ENCODE results near the gene MAD1L1. TPM values are rescaled to one million over a fixed set of nuclear protein-coding genes. Genes with fewer than 3 reads are reported as not detected.

Gene MAD1L1
- polyA plus RNA-seq, 3 donors from 2014 or later: 85.0 to 166 (median 97.0) TPM

- Mint-ChIP-seq H3K9me3 (no peaks in the 10 kb centered on the region), H3K27ac (no peak overlapping the region), H3K27me3 (ENCODE audit: low read depth in 3 of 3) (peaks cover 1 to 2% (median 2%) of the 10 kb centered on the region in 3 donors), H3K4me3 (peak overlapping the region in 2 of 5 donors; percentile 87 to 90), H3K4me1 (peaks cover 32 to 43% of the 10 kb centered on the region in 2 donors), H3K36me3 (peaks cover 3 to 19% (median 10%) of the 10 kb centered on the region in 3 donors)
- DNase-seq: no peak
These were observed 313.7 kb downstream of the MAD1L1 start for GRCh38 chr7:1918881-1919525.

- H3K36me3 Mint-ChIP-seq: peaks cover 3 to 18% (median 8%) of the 10 kb centered on the region in 3 donors
- H3K4me3 Mint-ChIP-seq: no peak overlapping the region
- H3K27me3 Mint-ChIP-seq (ENCODE audit: low read depth in 3 of 3): peaks cover 1 to 2% (median 2%) of the 10 kb centered on the region in 3 donors
- DNase-seq: no peak
- no peaks in the 10 kb centered on the region for H3K9me3 Mint-ChIP-seq
- H3K4me1 Mint-ChIP-seq: peaks cover 28 to 40% of the 10 kb centered on the region in 2 donors
- H3K27ac Mint-ChIP-seq: no peak overlapping the region
These were observed 314.6 kb downstream of the MAD1L1 start for GRCh38 chr7:1918063-1918645.

GRCh38 chr7:1917221-1918062 lies 315.3 kb downstream of the MAD1L1 start:
- DNase-seq: no peak
- H3K4me3 Mint-ChIP-seq: no peak overlapping the region
- no peaks in the 10 kb centered on the region for H3K9me3 Mint-ChIP-seq
- H3K4me1 Mint-ChIP-seq: peaks cover 28 to 39% of the 10 kb centered on the region in 2 donors
- no peak overlapping the region for H3K27ac Mint-ChIP-seq
- peaks cover 1 to 2% (median 2%) of the 10 kb centered on the region in 3 donors for H3K27me3 Mint-ChIP-seq (ENCODE audit: low read depth in 3 of 3)
- H3K36me3 Mint-ChIP-seq: peaks cover 0 to 14% (median 4%) of the 10 kb centered on the region in 3 donors

- Mint-ChIP-seq H3K9me3 (no peaks in the 10 kb centered on the region), H3K27me3 (ENCODE audit: low read depth in 3 of 3) (peaks cover 1 to 2% (median 2%) of the 10 kb centered on the region in 3 donors), H3K4me3 (no peak overlapping the region), H3K4me1 (peaks cover 24 to 31% of the 10 kb centered on the region in 2 donors), H3K27ac (no peak overlapping the region), H3K36me3 (peaks cover 0 to 8% (median 0%) of the 10 kb centered on the region in 3 donors)
- no peak for DNase-seq
These were observed 316.2 kb downstream of the MAD1L1 start for GRCh38 chr7:1916601-1916970.

GRCh38 chr7:1915956-1916600 lies 316.7 kb downstream of the MAD1L1 start:
- H3K27me3 Mint-ChIP-seq (ENCODE audit: low read depth in 3 of 3): peaks cover 1 to 2% (median 2%) of the 10 kb centered on the region in 3 donors
- peaks cover 0 to 7% (median 0%) of the 10 kb centered on the region in 3 donors for H3K36me3 Mint-ChIP-seq
- H3K4me3 Mint-ChIP-seq: no peak overlapping the region
- DNase-seq: no peak
- peaks cover 19 to 34% of the 10 kb centered on the region in 2 donors for H3K4me1 Mint-ChIP-seq
- peak overlapping the region in 2 of 6 donors; percentile 7 to 40 for H3K27ac Mint-ChIP-seq
- H3K9me3 Mint-ChIP-seq: no peaks in the 10 kb centered on the region

GRCh38 chr7:1915326-1915725 lies 317.4 kb downstream of the MAD1L1 start:
- H3K36me3 Mint-ChIP-seq: peaks cover 0 to 2% (median 0%) of the 10 kb centered on the region in 3 donors
- DNase-seq: no peak
- H3K27ac Mint-ChIP-seq: no peak overlapping the region
- H3K9me3 Mint-ChIP-seq: no peaks in the 10 kb centered on the region
- no peak overlapping the region for H3K4me3 Mint-ChIP-seq
- H3K4me1 Mint-ChIP-seq: peaks cover 11 to 28% of the 10 kb centered on the region in 2 donors
- H3K27me3 Mint-ChIP-seq (ENCODE audit: low read depth in 3 of 3): peaks cover 0 to 2% (median 1%) of the 10 kb centered on the region in 3 donors

GRCh38 chr7:1914743-1915142 lies 318.0 kb downstream of the MAD1L1 start:
- Mint-ChIP-seq H3K27me3 (ENCODE audit: low read depth in 3 of 3) (peaks cover 0 to 1% (median 0%) of the 10 kb centered on the region in 3 donors), H3K4me3 (no peak overlapping the region), H3K4me1 (peaks cover 5 to 24% of the 10 kb centered on the region in 2 donors), H3K27ac (no peak overlapping the region), H3K36me3 (no peaks in the 10 kb centered on the region), H3K9me3 (no peaks in the 10 kb centered on the region)
- DNase-seq: no peak

GRCh38 chr7:1914321-1914720 lies 318.4 kb downstream of the MAD1L1 start:
- H3K9me3 Mint-ChIP-seq: no peaks in the 10 kb centered on the region
- no peaks in the 10 kb centered on the region for H3K27me3 Mint-ChIP-seq (ENCODE audit: low read depth in 3 of 3)
- H3K36me3 Mint-ChIP-seq: no peaks in the 10 kb centered on the region
- H3K27ac Mint-ChIP-seq: no peak overlapping the region
- H3K4me3 Mint-ChIP-seq: no peak overlapping the region
- DNase-seq: no peak
- peaks cover under 1 to 20% of the 10 kb centered on the region in 2 donors for H3K4me1 Mint-ChIP-seq

- no peaks in the 10 kb centered on the region for H3K27me3 Mint-ChIP-seq (ENCODE audit: low read depth in 3 of 3)
- peaks cover 0 to 16% of the 10 kb centered on the region in 2 donors for H3K4me1 Mint-ChIP-seq
- no peaks in the 10 kb centered on the region for H3K36me3 Mint-ChIP-seq
- DNase-seq: no peak
- H3K27ac Mint-ChIP-seq: no peak overlapping the region
- no peaks in the 10 kb centered on the region for H3K9me3 Mint-ChIP-seq
- no peak overlapping the region for H3K4me3 Mint-ChIP-seq
These were observed 319.1 kb downstream of the MAD1L1 start for GRCh38 chr7:1913466-1914282.

- H3K9me3 Mint-ChIP-seq: no peaks in the 10 kb centered on the region
- H3K36me3 Mint-ChIP-seq: no peaks in the 10 kb centered on the region
- no peak for DNase-seq
- H3K4me3 Mint-ChIP-seq: no peak overlapping the region
- H3K27me3 Mint-ChIP-seq (ENCODE audit: low read depth in 3 of 3): no peaks in the 10 kb centered on the region
- H3K27ac Mint-ChIP-seq: no peak overlapping the region
- H3K4me1 Mint-ChIP-seq: peaks cover 0 to 16% of the 10 kb centered on the region in 2 donors
These were observed 319.9 kb downstream of the MAD1L1 start for GRCh38 chr7:1912593-1913465.

- peaks cover 0 to 11% of the 10 kb centered on the region in 2 donors for H3K4me1 Mint-ChIP-seq
- H3K27me3 Mint-ChIP-seq (ENCODE audit: low read depth in 3 of 3): peaks cover 0 to 2% (median 0%) of the 10 kb centered on the region in 3 donors
- no peak overlapping the region for H3K27ac Mint-ChIP-seq
- H3K4me3 Mint-ChIP-seq: no peak overlapping the region
- DNase-seq: no peak
- H3K36me3 Mint-ChIP-seq: no peaks in the 10 kb centered on the region
- H3K9me3 Mint-ChIP-seq: no peaks in the 10 kb centered on the region
These were observed 321.2 kb downstream of the MAD1L1 start for GRCh38 chr7:1911571-1911970.

- H3K4me1 Mint-ChIP-seq: peaks cover 0 to 10% of the 10 kb centered on the region in 2 donors
- H3K27ac Mint-ChIP-seq: no peak overlapping the region
- no peak overlapping the region for H3K4me3 Mint-ChIP-seq
- DNase-seq: no peak
- no peaks in the 10 kb centered on the region for H3K9me3 Mint-ChIP-seq
- H3K36me3 Mint-ChIP-seq: no peaks in the 10 kb centered on the region
- peaks cover 0 to 2% (median 2%) of the 10 kb centered on the region in 3 donors for H3K27me3 Mint-ChIP-seq (ENCODE audit: low read depth in 3 of 3)
These were observed 321.9 kb downstream of the MAD1L1 start for GRCh38 chr7:1910827-1911226.
